Liver (tissue), 9 donors: ENCODE data around the gene DSC1. TPM values are rescaled to one million over a fixed set of nuclear protein-coding genes. Genes with fewer than 3 reads are reported as not detected.

Experiments
- DNase-seq: peaks from one replicate; pipeline ENCODE4 v3.0.0-alpha.2; 2017; ENCODE audit warnings: low spot score
- H3K27ac ChIP-seq, 2 donors: one replicate each; pipeline ENCODE4 v1.7.0; 2013; ENCODE audit warnings: inconsistent platforms in 2 of 2, low read length in 2 of 2, control low read depth in 1 of 2, low read depth in 1 of 2, mild to moderate bottlenecking in 1 of 2
- H3K27me3 ChIP-seq, 4 donors: one replicate each; pipeline versions ENCODE4 v1.6.1 to v1.7.0; 2013; ENCODE audit warnings: low read length in 3 of 4, inconsistent platforms in 1 of 4, mild to moderate bottlenecking in 1 of 4, moderate library complexity in 1 of 4; ENCODE audit not compliant: control insufficient read depth in 4 of 4, insufficient read depth in 4 of 4
- H3K36me3 ChIP-seq, 4 donors: one replicate each; pipeline versions ENCODE4 v1.6.1 to v1.7.0; 2013; ENCODE audit warnings: low read length in 3 of 4, mild to moderate bottlenecking in 3 of 4, low read depth in 1 of 4, moderate library complexity in 1 of 4; ENCODE audit not compliant: control insufficient read depth in 4 of 4, insufficient read depth in 3 of 4
- H3K4me1 ChIP-seq, 4 donors: one replicate each; pipeline versions ENCODE4 v1.6.1 to v1.7.0; 2013; ENCODE audit warnings: low read length in 3 of 4, mild to moderate bottlenecking in 3 of 4, moderate library complexity in 1 of 4; ENCODE audit not compliant: control insufficient read depth in 4 of 4, insufficient read depth in 4 of 4
- H3K4me3 ChIP-seq, 3 donors: one replicate each; pipeline versions ENCODE4 v1.6.1 to v1.7.0; 2013; ENCODE audit warnings: low read length in 3 of 3, control low read depth in 1 of 3, low read depth in 1 of 3, mild to moderate bottlenecking in 1 of 3
- H3K9ac ChIP-seq, 2 donors: one replicate each; pipeline ENCODE4 v1.7.0; 2013; ENCODE audit warnings: low read length in 2 of 2, mild to moderate bottlenecking in 2 of 2, moderate library complexity in 2 of 2, control low read depth in 1 of 2, low read depth in 1 of 2
- H3K9me3 ChIP-seq, 4 donors: one replicate each; pipeline versions ENCODE4 v1.6.1 to v1.7.0; 2013; ENCODE audit warnings: low read length in 3 of 4; ENCODE audit not compliant: control insufficient read depth in 4 of 4
- EGR1 ChIP-seq, 2 donors: IDR thresholded peaks; 2 replicates each; pipeline ENCODE4 v1.6.1; 2016 to 2018; ENCODE audit warnings: antibody characterized with exemption in 2 of 2, low read depth in 2 of 2
- FOXA1 ChIP-seq: IDR thresholded peaks from 2 replicates; pipeline ENCODE4 v1.6.1; 2016; ENCODE audit warnings: antibody characterized with exemption
- FOXA2 ChIP-seq: IDR thresholded peaks from 2 replicates; pipeline ENCODE4 v1.6.1; 2016; ENCODE audit warnings: antibody characterized with exemption
- GABPA ChIP-seq, 2 donors: IDR thresholded peaks in 1 of 2; conservative IDR thresholded peaks in 1 of 2; 2 replicates each; pipeline ENCODE4 v1.6.1; 2016; ENCODE audit warnings: antibody characterized with exemption in 2 of 2, mild to moderate bottlenecking in 1 of 2, moderate library complexity in 1 of 2
- HNF4A ChIP-seq, 2 donors: conservative IDR thresholded peaks; 2 replicates each; pipeline ENCODE4 v1.6.1; 2016; ENCODE audit warnings: antibody characterized with exemption in 2 of 2, mild to moderate bottlenecking in 2 of 2
- HNF4G ChIP-seq: IDR thresholded peaks from 2 replicates; pipeline ENCODE4 v1.6.1; 2016; ENCODE audit warnings: antibody characterized with exemption
- JUND ChIP-seq, 2 donors: IDR thresholded peaks; 2 replicates each; pipeline ENCODE4 v1.6.1; 2016; ENCODE audit warnings: antibody characterized with exemption in 2 of 2
- RXRA ChIP-seq, 2 donors: IDR thresholded peaks; 2 replicates each; pipeline ENCODE4 v1.6.1; 2017 to 2018; ENCODE audit warnings: antibody characterized with exemption in 2 of 2, mild to moderate bottlenecking in 1 of 2
- SP1 ChIP-seq: IDR thresholded peaks from 2 replicates; pipeline ENCODE4 v1.6.1; 2018; ENCODE audit warnings: antibody characterized with exemption, mild to moderate bottlenecking
- TAF1 ChIP-seq: conservative IDR thresholded peaks from 2 replicates; pipeline ENCODE4 v1.6.1; 2016; ENCODE audit warnings: antibody characterized with exemption, mild to moderate bottlenecking
- YY1 ChIP-seq: IDR thresholded peaks from 2 replicates; pipeline ENCODE4 v1.6.1; 2016; ENCODE audit warnings: antibody characterized with exemption, mild to moderate bottlenecking
- WGBS: extraction: QIAGEN DNeasy Blood & Tissue Kit; methylation state at CpG from one replicate; pipeline ENCODE4 v1.1.7; 2013; 5-methylcytosine and 5-hydroxymethylcytosine counted together
- polyA plus RNA-seq, 2 donors: library from polyadenylated mRNA; stranded (reverse) in 1 of 2; unstranded in 1 of 2; fragments of 200-250 nt in 1 of 2; fragments of >200 nt in 1 of 2; fragmentation: Nextera tagmentation in 1 of 2; extraction: Ambion mirVana in 1 of 2; gene quantifications; one replicate each; pipeline versions ENCODE4 v1.2.1 to v1.2.3, GENCODE V29; 2013 to 2015
- total RNA-seq, 2 donors: library from RNA; depleted of rRNA; stranded (reverse); fragments of >200 nt; gene quantifications; one replicate each; pipeline ENCODE4 v1.2.3, GENCODE V29; 2014
- TF ChIP-seq, protein P1 (sequence below): IDR thresholded peaks from 2 replicates; pipeline ENCODE4 v1.6.1; 2016; ENCODE audit warnings: antibody characterized with exemption
- TF ChIP-seq, protein P2 (sequence below): fragments of 150-350 bp; IDR thresholded peaks from 2 replicates; pipeline ENCODE4 v1.5.1; 2017; ENCODE audit warnings: improper control_type of control experiment, low read depth, low read length; ENCODE audit not compliant: missing input control
- TF ChIP-seq, protein P3 (sequence below): IDR thresholded peaks from 2 replicates; pipeline ENCODE4 v1.6.1; 2016; ENCODE audit warnings: antibody characterized with exemption, mild to moderate bottlenecking
- donor health status: healthy.
- donor health status: healthy.
- donor health status: healthy.
- donor health status: healthy.
- donor health status: healthy.

Gene DSC1
- total and polyA plus RNA-seq, 4 donors = not detected

DNA sequence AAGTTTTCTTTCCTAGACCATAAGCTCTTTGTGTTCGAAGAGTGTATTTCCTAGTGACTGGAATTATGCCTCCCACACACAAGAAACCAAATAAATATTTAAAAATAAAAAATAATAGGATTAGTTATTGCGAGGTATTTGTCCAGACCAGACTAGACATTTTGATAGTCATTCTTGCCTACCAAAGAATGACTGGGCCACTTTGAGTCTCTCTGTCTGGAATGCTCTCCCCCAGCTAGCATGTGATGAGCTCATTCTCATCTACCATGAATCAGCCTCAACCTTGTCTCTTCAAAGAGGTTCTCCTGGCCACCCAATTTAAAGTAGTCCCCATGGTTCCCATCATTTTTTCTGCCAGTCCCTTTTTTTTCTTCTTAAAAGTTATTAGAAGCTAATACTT, 13.9 kb upstream of the DSC1 start:
- Histone ChIP-seq H3K9ac (no peak overlapping the region), H3K36me3 (no peaks in the 10 kb centered on the region), H3K4me3 (no peak overlapping the region), H3K27me3 (no peaks in the 10 kb centered on the region), H3K9me3 (no peaks in the 10 kb centered on the region), H3K27ac (no peak overlapping the region), H3K4me1 (no peaks in the 10 kb centered on the region)
- DNase-seq = no peak
- TF ChIP-seq RXRA (IDR thresholded peaks at IDR 0.05) (no peak), FOXA1 (no peak), HNF4A (conservative IDR thresholded peaks at IDR 0.05) (no peak), GABPA (IDR thresholded peaks at IDR 0.05 in 1 of 2, conservative IDR thresholded peaks at IDR 0.05 in 1 of 2) (no peak), YY1 (no peak), JUND (IDR thresholded peaks at IDR 0.05) (no peak), EGR1 (IDR thresholded peaks at IDR 0.05; ENCODE audit: low read depth in 2 of 2) (no peak), FOXA2 (no peak), TAF1 (no peak)
- TF ChIP-seq, protein P1, sequence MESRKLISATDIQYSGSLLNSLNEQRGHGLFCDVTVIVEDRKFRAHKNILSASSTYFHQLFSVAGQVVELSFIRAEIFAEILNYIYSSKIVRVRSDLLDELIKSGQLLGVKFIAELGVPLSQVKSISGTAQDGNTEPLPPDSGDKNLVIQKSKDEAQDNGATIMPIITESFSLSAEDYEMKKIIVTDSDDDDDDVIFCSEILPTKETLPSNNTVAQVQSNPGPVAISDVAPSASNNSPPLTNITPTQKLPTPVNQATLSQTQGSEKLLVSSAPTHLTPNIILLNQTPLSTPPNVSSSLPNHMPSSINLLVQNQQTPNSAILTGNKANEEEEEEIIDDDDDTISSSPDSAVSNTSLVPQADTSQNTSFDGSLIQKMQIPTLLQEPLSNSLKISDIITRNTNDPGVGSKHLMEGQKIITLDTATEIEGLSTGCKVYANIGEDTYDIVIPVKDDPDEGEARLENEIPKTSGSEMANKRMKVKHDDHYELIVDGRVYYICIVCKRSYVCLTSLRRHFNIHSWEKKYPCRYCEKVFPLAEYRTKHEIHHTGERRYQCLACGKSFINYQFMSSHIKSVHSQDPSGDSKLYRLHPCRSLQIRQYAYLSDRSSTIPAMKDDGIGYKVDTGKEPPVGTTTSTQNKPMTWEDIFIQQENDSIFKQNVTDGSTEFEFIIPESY = no peak
- TF ChIP-seq, protein P2, sequence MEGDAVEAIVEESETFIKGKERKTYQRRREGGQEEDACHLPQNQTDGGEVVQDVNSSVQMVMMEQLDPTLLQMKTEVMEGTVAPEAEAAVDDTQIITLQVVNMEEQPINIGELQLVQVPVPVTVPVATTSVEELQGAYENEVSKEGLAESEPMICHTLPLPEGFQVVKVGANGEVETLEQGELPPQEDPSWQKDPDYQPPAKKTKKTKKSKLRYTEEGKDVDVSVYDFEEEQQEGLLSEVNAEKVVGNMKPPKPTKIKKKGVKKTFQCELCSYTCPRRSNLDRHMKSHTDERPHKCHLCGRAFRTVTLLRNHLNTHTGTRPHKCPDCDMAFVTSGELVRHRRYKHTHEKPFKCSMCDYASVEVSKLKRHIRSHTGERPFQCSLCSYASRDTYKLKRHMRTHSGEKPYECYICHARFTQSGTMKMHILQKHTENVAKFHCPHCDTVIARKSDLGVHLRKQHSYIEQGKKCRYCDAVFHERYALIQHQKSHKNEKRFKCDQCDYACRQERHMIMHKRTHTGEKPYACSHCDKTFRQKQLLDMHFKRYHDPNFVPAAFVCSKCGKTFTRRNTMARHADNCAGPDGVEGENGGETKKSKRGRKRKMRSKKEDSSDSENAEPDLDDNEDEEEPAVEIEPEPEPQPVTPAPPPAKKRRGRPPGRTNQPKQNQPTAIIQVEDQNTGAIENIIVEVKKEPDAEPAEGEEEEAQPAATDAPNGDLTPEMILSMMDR = no peak
- TF ChIP-seq, protein P3, sequence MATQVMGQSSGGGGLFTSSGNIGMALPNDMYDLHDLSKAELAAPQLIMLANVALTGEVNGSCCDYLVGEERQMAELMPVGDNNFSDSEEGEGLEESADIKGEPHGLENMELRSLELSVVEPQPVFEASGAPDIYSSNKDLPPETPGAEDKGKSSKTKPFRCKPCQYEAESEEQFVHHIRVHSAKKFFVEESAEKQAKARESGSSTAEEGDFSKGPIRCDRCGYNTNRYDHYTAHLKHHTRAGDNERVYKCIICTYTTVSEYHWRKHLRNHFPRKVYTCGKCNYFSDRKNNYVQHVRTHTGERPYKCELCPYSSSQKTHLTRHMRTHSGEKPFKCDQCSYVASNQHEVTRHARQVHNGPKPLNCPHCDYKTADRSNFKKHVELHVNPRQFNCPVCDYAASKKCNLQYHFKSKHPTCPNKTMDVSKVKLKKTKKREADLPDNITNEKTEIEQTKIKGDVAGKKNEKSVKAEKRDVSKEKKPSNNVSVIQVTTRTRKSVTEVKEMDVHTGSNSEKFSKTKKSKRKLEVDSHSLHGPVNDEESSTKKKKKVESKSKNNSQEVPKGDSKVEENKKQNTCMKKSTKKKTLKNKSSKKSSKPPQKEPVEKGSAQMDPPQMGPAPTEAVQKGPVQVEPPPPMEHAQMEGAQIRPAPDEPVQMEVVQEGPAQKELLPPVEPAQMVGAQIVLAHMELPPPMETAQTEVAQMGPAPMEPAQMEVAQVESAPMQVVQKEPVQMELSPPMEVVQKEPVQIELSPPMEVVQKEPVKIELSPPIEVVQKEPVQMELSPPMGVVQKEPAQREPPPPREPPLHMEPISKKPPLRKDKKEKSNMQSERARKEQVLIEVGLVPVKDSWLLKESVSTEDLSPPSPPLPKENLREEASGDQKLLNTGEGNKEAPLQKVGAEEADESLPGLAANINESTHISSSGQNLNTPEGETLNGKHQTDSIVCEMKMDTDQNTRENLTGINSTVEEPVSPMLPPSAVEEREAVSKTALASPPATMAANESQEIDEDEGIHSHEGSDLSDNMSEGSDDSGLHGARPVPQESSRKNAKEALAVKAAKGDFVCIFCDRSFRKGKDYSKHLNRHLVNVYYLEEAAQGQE = no peak
- 94% methylated on average over 2 of the region's 2 CpGs for WGBS

DNA sequence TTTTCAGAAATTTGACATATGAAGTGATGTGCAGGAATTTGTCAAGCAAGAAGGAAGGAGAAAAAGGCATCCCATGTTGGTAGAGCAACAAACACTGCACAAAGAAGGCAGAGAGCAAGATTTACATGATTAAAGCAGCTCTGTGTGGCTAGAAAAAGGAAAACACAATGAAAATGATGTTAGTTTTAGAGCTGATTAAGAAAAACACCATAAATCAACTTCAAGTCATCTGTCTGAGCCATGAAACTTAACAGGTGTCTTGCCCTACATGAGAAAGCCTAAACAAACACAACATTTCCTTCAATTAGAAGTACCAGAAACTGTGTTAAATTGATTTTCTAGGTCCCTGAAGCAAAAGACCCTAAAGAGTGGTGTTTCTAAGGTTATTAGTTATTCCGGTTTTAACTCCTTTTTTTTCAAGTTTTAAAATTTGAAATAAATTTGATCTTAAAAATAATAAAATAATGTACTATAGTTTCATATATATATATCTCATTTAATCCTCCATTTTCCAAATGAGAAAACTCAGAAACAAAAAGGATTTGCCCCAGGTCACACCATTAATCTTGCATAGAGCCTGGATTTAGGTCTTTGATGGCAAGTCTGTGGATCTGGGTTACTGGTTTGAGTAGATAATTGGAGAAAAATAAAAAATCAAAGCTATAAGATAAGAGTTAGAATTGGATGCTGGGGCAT, 8.6 kb upstream of the DSC1 start:
- 89% methylated on average over 1 of the region's 1 CpG for WGBS

More for the DNA sequence above, 8.6 kb upstream of the DSC1 start:
- DNase-seq = no peak
- H3K36me3 ChIP-seq = no peaks in the 10 kb centered on the region
- no peak overlapping the region for H3K27ac ChIP-seq
- no peaks in the 10 kb centered on the region for H3K27me3 ChIP-seq
- H3K4me3 ChIP-seq = no peak overlapping the region
- TF ChIP-seq, protein P2 = no peak
- no peak for TF ChIP-seq JUND (IDR thresholded peaks at IDR 0.05)
- no peak for TF ChIP-seq HNF4A (conservative IDR thresholded peaks at IDR 0.05)
- TF ChIP-seq SP1 = no peak
- TF ChIP-seq, protein P1 = no peak
- no peak for TF ChIP-seq RXRA (IDR thresholded peaks at IDR 0.05)
- no peak for TF ChIP-seq FOXA2
- TF ChIP-seq HNF4G = no peak
- no peak for TF ChIP-seq EGR1 (IDR thresholded peaks at IDR 0.05; ENCODE audit: low read depth in 2 of 2)
- no peak for TF ChIP-seq TAF1
- no peaks in the 10 kb centered on the region for H3K9me3 ChIP-seq
- H3K4me1 ChIP-seq = no peaks in the 10 kb centered on the region
- H3K9ac ChIP-seq = no peak overlapping the region
